ENCODE measurements around the gene MRPS27.

The MRPS27 gene

GRCh38 chr5:72319976-72320752, at the start of gene MRPS27, which contains the start of gene PTCD2:
MRPS27 (minus strand) TSS chr5:72320240; CDS start chr5:72320221, 19 bp downstream.
PTCD2 (plus strand) TSS chr5:72320373; CDS start chr5:72320383, 10 bp downstream.
- DNase-seq (ENCODE audit: low read depth), result peak; percentile 90

- DNase-seq (ENCODE audit: low read depth), result no peak
Observed at GRCh38 chr5:72369711-72370110, 49.7 kb upstream of the MRPS27 start.

GRCh38 chr5:72369301-72369700, 49.3 kb upstream of the MRPS27 start:
- DNase-seq (ENCODE audit: low read depth), result no peak

- DNase-seq (ENCODE audit: low read depth), result no peak
Observed at GRCh38 chr5:72368271-72368670, 48.2 kb upstream of the MRPS27 start.

GRCh38 chr5:72366324-72366976, 46.4 kb upstream of the MRPS27 start:
- DNase-seq (ENCODE audit: low read depth), result no peak

GRCh38 chr5:72364951-72365350, 44.9 kb upstream of the MRPS27 start:
- no peak for DNase-seq (ENCODE audit: low read depth)

- DNase-seq (ENCODE audit: low read depth), result no peak
Observed at GRCh38 chr5:72364171-72364570, 44.1 kb upstream of the MRPS27 start.

GRCh38 chr5:72363166-72363802, 43.2 kb upstream of the MRPS27 start:
- DNase-seq (ENCODE audit: low read depth), result no peak

- no peak for DNase-seq (ENCODE audit: low read depth)
Observed at GRCh38 chr5:72359886-72360285, 39.8 kb upstream of the MRPS27 start.

- no peak for DNase-seq (ENCODE audit: low read depth)
Observed at GRCh38 chr5:72358925-72359324, 38.9 kb upstream of the MRPS27 start.

GRCh38 chr5:72356361-72356760, 36.3 kb upstream of the MRPS27 start:
- no peak for DNase-seq (ENCODE audit: low read depth)

- DNase-seq (ENCODE audit: low read depth), result no peak
Observed at GRCh38 chr5:72355706-72356299, 35.8 kb upstream of the MRPS27 start.

GRCh38 chr5:72353046-72353445, 33.0 kb upstream of the MRPS27 start:
- no peak for DNase-seq (ENCODE audit: low read depth)

GRCh38 chr5:72352616-72353015, 32.6 kb upstream of the MRPS27 start:
- DNase-seq (ENCODE audit: low read depth), result no peak

- DNase-seq (ENCODE audit: low read depth), result no peak
Observed at GRCh38 chr5:72351376-72351775, 31.3 kb upstream of the MRPS27 start.

GRCh38 chr5:72347801-72348308, 27.8 kb upstream of the MRPS27 start:
- DNase-seq (ENCODE audit: low read depth), result no peak

GRCh38 chr5:72346398-72346797, 26.4 kb upstream of the MRPS27 start:
- DNase-seq (ENCODE audit: low read depth), result no peak

- DNase-seq (ENCODE audit: low read depth), result no peak
Observed at GRCh38 chr5:72338689-72339209, 18.7 kb upstream of the MRPS27 start.

- DNase-seq (ENCODE audit: low read depth), result no peak
Observed at GRCh38 chr5:72337159-72337558, 17.1 kb upstream of the MRPS27 start.

- DNase-seq (ENCODE audit: low read depth), result no peak
Observed at GRCh38 chr5:72330712-72331111, 10.7 kb upstream of the MRPS27 start.

GRCh38 chr5:72328172-72328571, 8.1 kb upstream of the MRPS27 start:
- DNase-seq (ENCODE audit: low read depth), result no peak

GRCh38 chr5:72326306-72326649, 6.2 kb upstream of the MRPS27 start:
- no peak for DNase-seq (ENCODE audit: low read depth)
